GM19452 (cell line): ENCODE results near the gene ICAM5.
"Not testable (repeated sequence)": the region's sequence is repeated elsewhere in the genome, so short reads cannot be mapped to it uniquely, and the experiment has no call there.

Experiments used
- ATAC-seq: cut with Tn5 transposase; IDR thresholded peaks from one replicate; pipeline ENCODE4 v1.9.1; 2021; ENCODE audit not compliant: unreplicated experiment

ICAM5 gene

GRCh38 chr19:10318807-10319682 lies 29.3 kb downstream of the ICAM5 start:
- no peak for ATAC-seq

GRCh38 chr19:10320602-10321416 lies 31.1 kb downstream of the ICAM5 start:
- no peak for ATAC-seq

- ATAC-seq: no peak
These were observed 31.7 kb downstream of the ICAM5 start for GRCh38 chr19:10321417-10321797.

GRCh38 chr19:10321874-10322835 lies 32.4 kb downstream of the ICAM5 start:
- no peak for ATAC-seq

- ATAC-seq: no peak
These were observed 36.0 kb downstream of the ICAM5 start for GRCh38 chr19:10325732-10326131.

GRCh38 chr19:10327793-10328192 lies 38.0 kb downstream of the ICAM5 start:
- no peak for ATAC-seq

GRCh38 chr19:10328558-10329429 lies 39.0 kb downstream of the ICAM5 start:
- ATAC-seq: no peak

GRCh38 chr19:10329555-10329954 lies 39.8 kb downstream of the ICAM5 start:
- ATAC-seq: no peak

- ATAC-seq: no peak
These were observed 42.6 kb downstream of the ICAM5 start for GRCh38 chr19:10332158-10332964.

GRCh38 chr19:10332965-10333757 lies 43.4 kb downstream of the ICAM5 start, which contains the start of gene RAVER1:
Gene RAVER1 (minus strand): TSS chr19:10333529. CDS start chr19:10333507, 22 bp downstream.
- peak; percentile 87 for ATAC-seq

- ATAC-seq: peak; percentile 6
These were observed 44.2 kb downstream of the ICAM5 start for GRCh38 chr19:10333758-10334587.

- no peak for ATAC-seq
These were observed 45.0 kb downstream of the ICAM5 start for GRCh38 chr19:10334588-10335351.

- no peak for ATAC-seq
These were observed 45.7 kb downstream of the ICAM5 start for GRCh38 chr19:10335352-10335985.

- ATAC-seq: not testable (repeated sequence)
These were observed 47.0 kb downstream of the ICAM5 start for GRCh38 chr19:10336725-10337124.

GRCh38 chr19:10338940-10339339 lies 49.2 kb downstream of the ICAM5 start:
- no peak for ATAC-seq

- ATAC-seq: peak; percentile 72
These were observed 49.7 kb downstream of the ICAM5 start, which contains the start of gene ICAM3 for GRCh38 chr19:10339380-10339960. Gene ICAM3 (minus strand): TSS chr19:10339624. CDS start chr19:10339614, 10 bp downstream.
